Measurements from ENCODE around the gene DNASE1L1. TPM values are rescaled to one million over a fixed set of nuclear protein-coding genes. Genes with fewer than 3 reads are reported as not detected.

Gene DNASE1L1
- total and polyA plus RNA-seq, 2 of the 13 experiments (the other 11 are each of a cell fraction or from before 2014, with no cell fraction given): 4.7 to 12.3 TPM

DNA sequence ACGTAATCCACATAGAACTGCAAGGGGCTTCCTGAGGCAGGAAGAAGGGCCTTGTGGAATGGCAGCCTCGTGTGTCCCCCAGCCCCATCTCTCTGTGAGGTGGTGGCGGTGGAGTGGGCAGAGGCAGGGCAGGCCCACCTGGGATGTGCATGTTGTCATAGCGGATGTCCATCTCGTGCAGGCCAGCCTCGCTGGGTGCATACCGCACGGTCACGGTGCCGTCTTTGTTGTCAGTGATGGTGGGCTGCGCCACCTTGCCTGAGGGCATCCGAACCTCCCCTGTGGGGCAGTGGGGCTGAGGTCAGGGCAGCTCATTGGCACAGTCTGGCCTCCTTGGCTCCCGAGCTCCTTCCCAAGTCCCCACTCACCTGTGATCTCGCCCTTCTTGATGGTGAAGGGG, 55.0 kb downstream of the DNASE1L1 start:
- Histone ChIP-seq H3K9ac (ENCODE audit: insufficient read depth, low read depth, low read length) (no peak overlapping the region), H2AFZ (ENCODE audit: low read length) (no peak overlapping the region), H3K4me1 (ENCODE audit: insufficient read depth, low read length) (peaks cover 8% of the 10 kb centered on the region), H3K4me3 (replicated peaks in 1 of 3; ENCODE audit: insufficient read depth in 1 of 3, low read depth in 2 of 3, low read length in 3 of 3) (no peak overlapping the region), H3K27ac (ENCODE audit: extremely low read length, insufficient read depth, low read length) (no peak overlapping the region), H3K4me2 (ENCODE audit: low read depth, low read length) (no peak overlapping the region), H4K20me1 (ENCODE audit: insufficient read depth, low read length) (peaks cover 3% of the 10 kb centered on the region; the same call in 1 of the 2 replicates), H3K36me3 (replicated peaks in 1 of 2; ENCODE audit: control insufficient read depth in 1 of 2, insufficient read depth in 2 of 2, low read length in 2 of 2) (peaks cover 18 to 48% of the 10 kb centered on the region in 2 experiments; a peak in 4 of 5 replicates), H3K9me3 (ENCODE audit: low read length) (no peaks in the 10 kb centered on the region), H3K27me3 (ENCODE audit: control insufficient read depth in 1 of 2, insufficient read depth in 2 of 2, low read length in 2 of 2) (no peaks in the 10 kb centered on the region), H3K79me2 (ENCODE audit: insufficient read depth, low read length) (no peaks in the 10 kb centered on the region)
- intact Hi-C loops (cut with micrococcal nuclease; ENCODE audit: unreplicated experiment) (no loop called here), in situ Hi-C loops (cut with HindIII; ENCODE audit: extremely low pct_ligation_motif_present, low pct_unique_long_range_greater_than_20kb) (no loop called here)
- CTCF ChIA-PET (ENCODE audit: low intra/inter-chr PET ratio, low total read pairs): no interaction called here
- TF ChIP-seq, protein P1, sequence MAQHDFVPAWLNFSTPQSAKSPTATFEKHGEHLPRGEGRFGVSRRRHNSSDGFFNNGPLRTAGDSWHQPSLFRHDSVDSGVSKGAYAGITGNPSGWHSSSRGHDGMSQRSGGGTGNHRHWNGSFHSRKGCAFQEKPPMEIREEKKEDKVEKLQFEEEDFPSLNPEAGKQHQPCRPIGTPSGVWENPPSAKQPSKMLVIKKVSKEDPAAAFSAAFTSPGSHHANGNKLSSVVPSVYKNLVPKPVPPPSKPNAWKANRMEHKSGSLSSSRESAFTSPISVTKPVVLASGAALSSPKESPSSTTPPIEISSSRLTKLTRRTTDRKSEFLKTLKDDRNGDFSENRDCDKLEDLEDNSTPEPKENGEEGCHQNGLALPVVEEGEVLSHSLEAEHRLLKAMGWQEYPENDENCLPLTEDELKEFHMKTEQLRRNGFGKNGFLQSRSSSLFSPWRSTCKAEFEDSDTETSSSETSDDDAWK (CRISPR knock-in tag; IDR thresholded peaks at IDR 0.05): no peak
- TF ChIP-seq ZNF615 (CRISPR knock-in tag; IDR thresholded peaks at IDR 0.05; ENCODE audit: borderline replicate concordance) (no peak), RBM22 (optimal IDR thresholded peaks at IDR 0.05; ENCODE audit: low read length) (peak; percentile 20)
- TF ChIP-seq, protein P2, sequence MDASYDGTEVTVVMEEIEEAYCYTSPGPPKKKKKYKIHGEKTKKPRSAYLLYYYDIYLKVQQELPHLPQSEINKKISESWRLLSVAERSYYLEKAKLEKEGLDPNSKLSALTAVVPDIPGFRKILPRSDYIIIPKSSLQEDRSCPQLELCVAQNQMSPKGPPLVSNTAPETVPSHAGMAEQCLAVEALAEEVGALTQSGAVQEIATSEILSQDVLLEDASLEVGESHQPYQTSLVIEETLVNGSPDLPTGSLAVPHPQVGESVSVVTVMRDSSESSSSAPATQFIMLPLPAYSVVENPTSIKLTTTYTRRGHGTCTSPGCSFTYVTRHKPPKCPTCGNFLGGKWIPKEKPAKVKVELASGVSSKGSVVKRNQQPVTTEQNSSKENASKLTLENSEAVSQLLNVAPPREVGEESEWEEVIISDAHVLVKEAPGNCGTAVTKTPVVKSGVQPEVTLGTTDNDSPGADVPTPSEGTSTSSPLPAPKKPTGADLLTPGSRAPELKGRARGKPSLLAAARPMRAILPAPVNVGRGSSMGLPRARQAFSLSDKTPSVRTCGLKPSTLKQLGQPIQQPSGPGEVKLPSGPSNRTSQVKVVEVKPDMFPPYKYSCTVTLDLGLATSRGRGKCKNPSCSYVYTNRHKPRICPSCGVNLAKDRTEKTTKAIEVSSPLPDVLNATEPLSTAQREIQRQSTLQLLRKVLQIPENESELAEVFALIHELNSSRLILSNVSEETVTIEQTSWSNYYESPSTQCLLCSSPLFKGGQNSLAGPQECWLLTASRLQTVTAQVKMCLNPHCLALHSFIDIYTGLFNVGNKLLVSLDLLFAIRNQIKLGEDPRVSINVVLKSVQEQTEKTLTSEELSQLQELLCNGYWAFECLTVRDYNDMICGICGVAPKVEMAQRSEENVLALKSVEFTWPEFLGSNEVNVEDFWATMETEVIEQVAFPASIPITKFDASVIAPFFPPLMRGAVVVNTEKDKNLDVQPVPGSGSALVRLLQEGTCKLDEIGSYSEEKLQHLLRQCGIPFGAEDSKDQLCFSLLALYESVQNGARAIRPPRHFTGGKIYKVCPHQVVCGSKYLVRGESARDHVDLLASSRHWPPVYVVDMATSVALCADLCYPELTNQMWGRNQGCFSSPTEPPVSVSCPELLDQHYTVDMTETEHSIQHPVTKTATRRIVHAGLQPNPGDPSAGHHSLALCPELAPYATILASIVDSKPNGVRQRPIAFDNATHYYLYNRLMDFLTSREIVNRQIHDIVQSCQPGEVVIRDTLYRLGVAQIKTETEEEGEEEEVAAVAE (CRISPR knock-in tag; IDR thresholded peaks at IDR 0.05; ENCODE audit: borderline replicate concordance): no peak
- BruUV-seq (replicated peaks): no TSS peak
- POLR2A ChIA-PET: interaction anchor here (1.5 kb wide), 1 partner anchor 11 kb away, joined by 4 read pairs; no protein-coding TSS in a partner anchor
- ATAC-seq (no peak), DNase-seq (ENCODE audit: low spot score) (no peak), FAIRE-seq (no peak)
- WGBS (ENCODE audit: low lambda C conversion rate): no CpG with 5 or more reads among the region's 14 CpGs

Data from HepG2 (cell line).